ENCODE results near the gene CCDC102A. TPM values are rescaled to one million over a fixed set of nuclear protein-coding genes. Genes with fewer than 3 reads are reported as not detected.
A peak's percentile ranks its signal among the peaks of the same experiment; 100 is the strongest.

The CCDC102A gene
- polyA plus RNA-seq, 12 donors: 9.2 to 20.8 (median 11.4) TPM; not detected in 1

DNA sequence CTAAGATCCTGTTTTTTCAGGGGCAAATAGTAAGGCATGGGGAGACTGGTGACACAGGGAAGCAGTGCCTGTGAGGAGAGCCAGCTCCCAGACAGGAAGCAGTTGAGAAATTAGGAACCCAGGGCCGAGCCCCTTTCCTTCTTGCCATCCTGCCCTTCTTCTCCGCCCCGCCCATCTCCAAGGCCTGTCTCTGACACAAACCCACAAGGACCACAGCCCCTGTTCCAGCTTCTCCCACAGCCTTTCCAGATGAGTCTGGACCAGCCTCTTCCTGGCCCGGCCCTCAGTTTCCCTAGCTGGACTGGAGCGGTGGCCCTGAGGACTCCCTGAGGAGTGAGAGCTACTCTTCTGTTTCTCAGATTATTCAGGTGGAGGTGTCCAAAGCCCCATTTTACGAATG, 9.9 kb downstream of the CCDC102A start:
- DNase-seq: no peak

DNA sequence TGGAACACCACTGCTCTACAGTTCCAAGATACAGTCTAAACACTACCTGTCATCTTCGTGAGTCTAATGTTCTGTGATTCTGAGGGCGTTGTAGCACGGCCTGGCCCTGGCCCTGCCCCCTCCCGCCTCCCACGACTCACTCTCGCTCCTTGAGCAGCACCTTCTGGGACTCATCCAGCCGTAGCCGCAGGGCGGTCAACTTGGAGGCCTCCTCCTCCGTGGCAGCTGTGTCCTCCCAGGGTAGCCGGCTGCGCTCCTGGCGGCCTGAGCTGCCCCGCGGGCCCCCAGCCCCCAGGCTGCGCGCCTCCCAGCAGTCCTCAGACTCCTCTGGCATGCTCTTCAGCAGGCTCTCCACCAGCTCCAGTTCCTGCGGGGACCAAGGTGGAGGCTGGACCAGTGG, 10.6 kb downstream of the CCDC102A start:
- no peak for DNase-seq

DNA sequence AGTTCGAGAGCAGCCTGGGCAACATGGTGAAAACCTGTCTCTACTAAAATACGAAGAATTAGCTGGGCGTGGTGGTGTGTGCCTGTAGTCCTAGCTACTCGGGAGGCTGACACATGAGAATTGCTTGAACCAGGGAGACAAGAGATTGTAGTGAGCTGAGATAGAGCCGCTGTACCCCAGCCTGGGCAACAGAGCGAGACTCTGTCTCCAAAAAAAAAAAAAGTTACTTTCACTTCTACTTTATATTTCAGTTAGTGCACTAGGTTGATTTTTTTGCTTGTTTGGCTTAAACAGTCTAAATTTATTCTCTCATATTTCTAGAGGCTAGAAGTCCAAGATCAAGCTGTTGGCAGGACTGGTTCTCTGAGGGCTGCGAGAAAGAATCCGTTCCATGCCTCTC, 13.4 kb downstream of the CCDC102A start:
- no peak for DNase-seq

DNA sequence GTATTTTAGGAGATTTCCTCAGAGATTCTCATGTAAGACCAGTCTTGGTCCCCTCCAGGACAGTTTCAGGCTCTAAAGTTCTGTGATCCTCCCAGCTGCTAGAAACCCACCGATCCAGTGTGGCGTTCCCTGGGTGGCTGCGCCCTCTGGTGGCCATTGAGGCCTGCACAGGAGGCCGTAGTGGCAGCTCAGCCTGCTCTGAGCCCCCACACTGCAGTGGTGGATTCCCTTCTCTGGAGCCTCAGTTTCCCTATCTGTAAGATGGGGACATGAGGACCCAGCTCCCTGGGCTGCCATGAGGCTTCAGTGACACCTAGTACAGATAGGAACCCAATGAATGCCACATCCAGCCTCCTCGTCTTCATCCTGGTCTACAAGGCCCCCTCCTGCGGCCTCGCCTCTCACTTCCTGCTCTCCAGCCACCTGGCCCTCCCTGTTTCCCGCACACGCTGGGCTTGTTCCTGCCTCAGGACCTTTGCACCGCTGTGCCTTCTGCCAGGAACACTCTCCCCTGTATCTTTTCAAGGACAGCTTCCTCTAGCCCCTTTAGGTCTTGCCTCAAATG, 16.5 kb downstream of the CCDC102A start:
- DNase-seq: peak; percentile 76

DNA sequence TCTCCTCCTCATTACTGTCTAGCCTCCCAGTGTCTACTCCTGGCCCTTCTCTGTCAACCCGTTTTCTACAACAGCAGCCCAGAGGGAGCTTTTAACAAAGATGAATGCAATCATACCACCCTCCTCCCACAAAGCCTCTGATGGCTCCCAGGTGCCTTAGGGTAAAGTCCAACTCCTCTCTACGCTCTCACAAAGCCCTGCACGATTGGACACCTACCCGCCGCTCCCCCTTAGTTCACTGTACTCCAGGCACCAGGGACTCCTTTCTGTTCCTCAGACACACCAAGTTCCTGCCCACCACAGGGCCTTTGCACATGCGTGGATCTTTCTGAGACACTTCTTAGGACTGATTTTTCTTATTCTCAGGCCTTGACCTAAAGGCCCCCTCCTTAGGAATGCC, 17.4 kb downstream of the CCDC102A start:
- DNase-seq: no peak

DNA sequence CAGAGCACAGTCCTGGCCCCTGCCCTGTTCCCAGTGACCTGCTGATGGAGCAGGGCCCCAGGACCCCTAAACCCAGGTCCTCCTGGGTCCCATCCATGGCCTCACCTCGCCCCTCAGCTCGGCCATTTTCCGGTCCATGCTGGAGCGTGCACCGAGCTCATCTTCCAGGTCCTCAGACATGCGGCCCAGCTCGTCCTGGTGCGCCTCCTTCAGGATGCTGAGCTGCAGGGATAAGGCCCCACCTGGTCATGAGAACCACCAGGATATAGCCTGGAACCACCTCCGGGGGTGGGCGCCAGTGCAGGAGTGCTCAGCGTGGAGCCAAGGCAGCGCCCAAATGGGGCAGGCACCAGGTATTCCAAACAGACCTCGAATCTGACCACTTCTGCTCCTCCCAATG, 17.9 kb downstream of the CCDC102A start:
- no peak for DNase-seq

DNA sequence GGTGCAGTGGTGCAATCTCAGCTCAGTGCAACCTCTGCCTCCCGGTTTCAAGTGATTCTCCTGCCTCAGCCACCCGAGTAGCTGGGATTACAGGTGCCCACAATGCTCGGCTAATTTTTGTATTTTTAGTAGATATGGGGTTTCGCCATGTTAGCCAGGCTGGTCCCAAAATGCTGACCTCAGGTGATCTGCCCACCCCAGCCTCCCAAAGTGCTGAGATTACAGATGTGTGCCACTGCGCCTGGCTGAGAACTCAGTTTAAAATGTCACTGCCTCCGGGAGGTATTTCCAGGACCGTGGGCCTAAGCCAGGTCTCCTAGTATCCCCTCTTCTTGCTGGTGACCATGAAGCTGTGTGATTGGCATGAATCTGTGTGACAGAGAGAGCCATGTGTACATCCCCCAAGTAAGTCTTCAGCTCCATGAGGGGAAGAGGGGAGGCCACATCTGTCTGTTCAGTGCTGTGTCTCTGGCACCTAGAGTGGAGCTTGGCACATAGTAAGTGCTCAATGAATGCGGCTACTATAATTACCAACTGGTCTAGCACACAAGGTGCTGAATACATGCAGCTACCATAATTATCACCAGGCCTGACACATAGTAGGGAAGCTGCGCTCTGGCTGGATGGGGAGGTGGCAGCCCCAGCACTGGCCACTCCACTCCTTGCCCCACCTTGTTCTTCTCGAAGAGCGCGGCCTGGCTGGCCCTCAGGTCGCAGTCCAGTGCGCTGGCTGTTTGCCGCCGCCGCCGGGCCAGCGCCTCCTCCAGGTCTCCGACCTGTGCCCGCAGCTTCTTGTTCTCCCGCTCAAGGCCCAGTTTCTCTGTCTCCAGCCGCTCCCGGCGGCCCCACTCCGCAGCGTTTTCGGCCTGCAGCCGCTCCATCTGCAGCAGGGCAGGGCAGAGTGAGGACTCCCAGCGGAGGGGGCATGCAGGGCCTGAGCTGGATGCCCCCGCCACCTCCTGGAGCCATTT, 18.7 kb downstream of the CCDC102A start:
- DNase-seq: no peak

DNA sequence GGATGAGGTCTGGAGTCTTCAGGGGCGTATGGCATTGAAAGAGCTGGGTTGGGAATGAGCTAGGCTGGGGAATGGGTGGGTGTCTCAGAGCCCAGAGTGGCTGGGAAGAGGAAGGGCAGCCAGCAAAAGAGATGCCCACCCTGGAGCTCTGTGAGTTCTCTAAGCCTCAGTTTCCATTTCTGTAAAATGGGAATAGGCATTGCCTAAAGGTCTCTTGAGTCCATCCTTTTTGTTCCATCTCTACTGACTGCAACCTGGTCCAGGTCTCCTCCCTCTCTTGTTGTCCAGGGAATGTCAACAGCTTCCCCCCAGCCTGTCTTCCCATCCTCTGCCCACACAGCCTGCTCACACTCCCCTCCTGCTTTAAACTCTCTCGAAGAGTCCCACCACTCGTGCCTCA, 19.6 kb downstream of the CCDC102A start:
- DNase-seq: no peak

DNA sequence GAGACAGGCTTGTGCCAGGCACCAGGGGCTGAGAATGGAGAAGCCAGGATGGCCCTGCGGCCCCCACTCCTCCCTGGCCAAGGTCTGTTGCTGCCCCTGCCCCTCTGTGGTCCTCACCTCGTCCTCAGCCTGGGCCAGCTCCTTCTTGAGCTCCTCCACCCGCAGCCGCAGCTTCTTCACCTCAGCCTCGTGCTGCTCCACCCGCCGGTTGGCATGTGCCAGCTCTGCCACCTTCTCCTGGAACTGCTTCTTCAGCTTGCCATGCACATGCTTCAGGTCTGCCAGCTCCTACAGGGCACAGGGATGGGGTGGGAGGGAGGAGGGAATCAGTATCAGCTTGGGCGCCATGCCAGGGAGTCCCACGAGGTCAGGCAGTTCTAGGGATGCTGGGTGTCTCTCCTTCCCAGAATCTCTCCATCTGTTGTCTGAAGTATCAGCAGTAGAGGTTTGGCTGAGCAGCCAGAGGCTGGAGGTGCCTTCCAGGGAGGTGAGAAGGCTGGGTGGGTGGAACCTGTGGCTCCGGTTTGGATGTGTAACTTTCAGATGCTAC, 20.1 kb downstream of the CCDC102A start:
- DNase-seq: no peak

DNA sequence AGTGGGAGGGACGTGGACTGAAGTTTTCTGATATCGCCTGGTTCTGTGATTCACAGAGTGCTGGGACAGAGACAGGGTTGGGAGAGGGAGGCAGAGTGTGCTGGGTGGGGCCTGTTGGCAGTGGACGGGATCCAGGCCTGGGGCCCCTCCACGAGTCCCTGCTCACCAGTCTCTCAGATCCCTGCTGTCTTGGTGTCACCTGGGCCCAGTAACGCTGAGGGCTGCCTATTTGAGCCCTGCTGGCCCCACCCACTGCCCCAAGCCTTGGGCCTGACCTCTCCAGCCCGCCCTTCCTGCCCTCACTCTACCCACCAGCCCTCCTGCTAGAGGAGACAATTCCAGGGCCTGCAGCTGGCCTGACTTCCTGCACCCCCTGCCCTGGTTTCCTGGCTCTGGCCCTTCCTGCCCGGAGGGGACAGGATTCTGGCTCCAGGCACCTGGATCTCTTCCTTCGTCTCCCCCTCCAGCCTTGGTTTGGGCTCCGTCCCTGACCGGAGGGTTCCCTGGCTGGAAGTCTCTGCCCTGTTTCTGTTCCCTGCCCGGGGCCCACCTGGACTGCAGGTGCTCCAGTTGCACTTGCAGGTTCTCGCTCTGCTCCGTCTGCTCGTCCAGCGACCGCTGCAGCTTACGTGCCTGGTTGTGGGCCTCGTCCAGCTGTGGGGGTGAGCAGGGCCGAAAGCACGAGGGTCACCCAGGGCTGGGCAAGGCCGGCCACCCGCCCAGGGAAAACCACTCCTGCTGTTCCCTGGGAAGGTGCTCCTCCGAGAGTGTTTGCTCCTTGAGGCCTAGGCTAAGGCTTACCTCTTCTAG, 21.4 kb downstream of the CCDC102A start:
- no peak for DNase-seq

DNA sequence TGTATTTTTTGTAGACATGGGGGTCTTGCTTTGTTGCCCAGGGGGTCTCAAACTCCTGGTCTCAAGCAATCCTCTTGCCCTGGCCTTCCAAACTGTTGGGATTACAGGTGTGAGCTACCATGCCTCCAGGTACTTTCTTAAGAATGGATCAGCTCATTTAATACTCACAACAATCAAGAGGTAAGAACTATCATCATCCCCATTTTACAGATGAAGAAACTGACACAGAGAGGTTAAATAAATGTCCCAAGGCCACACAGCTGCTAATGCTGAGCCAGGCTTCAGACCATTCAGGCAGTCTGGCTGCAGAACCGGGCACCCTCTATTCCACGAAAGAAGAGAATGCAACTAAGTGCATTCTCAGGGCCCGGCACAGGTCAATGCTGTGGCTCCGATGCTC, 22.0 kb downstream of the CCDC102A start:
- no peak for DNase-seq

DNA sequence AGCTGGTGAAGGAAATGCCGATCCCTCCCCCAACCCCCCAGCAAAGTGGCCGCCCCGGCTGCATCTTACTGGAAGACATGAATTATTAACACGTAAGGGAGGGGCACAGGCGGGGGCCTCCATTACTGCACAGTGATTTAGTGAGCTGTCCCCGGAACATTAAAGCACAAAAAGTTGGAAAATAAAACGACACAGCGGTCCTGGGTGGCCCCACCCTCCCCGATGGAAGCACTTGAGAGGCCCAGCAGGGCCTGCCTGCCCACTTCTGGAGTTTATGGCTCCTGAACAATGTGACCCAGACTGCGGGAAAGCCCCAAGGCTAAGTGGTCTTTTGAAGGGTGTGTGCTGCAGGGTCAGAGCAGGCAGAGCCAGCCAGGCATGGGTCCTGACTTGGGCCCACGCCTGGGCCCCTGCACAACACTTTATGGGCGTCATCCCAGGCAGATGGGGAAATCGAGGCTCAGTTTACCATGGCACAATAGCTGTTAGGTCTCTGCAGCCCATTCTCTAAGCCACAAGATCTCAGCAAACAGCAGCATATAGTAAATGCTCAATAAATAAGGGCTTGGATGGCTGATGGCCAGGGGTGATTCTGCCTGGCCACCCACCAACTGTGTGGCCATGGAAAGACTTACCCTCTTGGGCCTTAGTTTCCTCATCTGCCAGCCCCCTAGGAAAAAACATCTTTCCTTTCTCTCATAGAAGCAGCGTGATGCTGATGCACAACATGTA, 22.8 kb downstream of the CCDC102A start:
- DNase-seq: no peak

DNA sequence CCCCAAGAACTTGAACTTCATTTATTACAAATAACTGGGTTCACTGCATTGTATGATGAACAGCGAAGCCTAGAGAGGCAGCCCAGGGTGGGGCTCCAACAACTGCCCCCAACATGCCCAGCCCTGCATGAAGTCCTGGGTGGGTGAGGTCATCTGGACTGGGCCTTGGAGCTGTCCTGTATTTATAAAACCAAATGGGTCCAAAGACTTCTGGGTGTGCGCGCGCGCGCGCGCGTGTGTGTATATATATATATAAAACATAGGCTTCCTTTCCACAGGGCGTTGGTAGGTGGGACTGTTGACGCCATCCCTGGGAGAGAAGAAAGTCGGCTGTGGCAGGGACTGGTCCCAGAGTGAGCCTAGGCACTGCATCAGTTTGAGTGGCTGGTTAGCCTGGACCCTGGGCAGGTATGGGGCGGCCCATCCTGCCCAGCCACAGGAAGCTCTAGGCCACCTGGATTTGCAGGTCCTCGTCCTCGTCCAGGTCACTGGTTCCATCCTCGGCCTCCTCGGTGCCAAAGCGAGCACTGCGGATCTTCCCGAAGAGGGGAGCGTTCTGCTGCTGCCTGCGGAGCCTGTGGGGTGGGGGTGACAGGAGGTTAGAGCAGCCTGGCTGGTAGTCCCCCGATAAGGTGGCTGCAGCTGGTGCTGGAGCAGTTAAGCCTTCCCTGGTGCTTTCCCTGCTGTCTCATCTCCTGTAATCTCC, 23.9 kb downstream of the CCDC102A start:
- no peak for DNase-seq

DNA sequence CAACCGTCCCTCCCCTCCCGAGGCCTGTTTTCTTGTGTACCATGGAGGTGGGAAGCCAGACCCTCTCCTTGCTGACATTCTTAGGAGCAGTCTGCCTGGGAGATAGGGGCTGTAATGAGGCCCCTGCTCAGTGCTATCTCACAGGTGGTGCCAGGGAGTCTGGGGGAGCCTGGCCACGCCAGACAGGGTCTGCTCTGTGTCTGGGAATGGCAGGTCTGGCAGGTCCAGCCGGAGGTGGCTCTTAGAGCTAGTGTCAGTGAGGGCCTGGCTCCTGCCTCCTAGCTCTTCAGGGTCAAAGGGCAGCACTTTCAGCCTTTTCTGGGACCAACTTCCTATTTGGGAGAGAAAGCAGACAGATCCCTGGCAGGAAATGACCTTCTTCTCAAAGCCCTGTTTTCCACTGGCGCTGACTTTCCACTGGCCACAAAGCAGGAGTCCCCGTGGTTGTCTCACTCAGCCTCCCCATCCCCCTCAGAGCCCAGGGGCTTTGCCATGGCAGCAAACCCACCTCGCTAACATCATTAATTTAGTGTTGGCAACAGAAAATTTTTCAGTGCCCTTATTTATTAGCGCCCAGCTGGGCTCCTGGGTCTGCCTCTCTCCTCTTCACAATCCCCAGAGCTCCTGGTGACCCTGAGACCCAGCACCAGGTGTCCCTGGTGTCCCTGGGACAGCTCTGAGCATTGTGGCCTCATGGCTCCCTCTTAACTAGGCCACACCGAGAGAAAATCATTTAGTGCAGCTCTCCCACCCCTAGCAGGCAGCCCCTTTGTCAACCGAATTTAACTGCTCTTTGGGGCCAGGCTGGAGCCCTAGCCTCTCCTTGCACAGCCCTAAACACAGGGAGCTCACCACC, 26.1 kb downstream of the CCDC102A start:
- no peak for DNase-seq

DNA sequence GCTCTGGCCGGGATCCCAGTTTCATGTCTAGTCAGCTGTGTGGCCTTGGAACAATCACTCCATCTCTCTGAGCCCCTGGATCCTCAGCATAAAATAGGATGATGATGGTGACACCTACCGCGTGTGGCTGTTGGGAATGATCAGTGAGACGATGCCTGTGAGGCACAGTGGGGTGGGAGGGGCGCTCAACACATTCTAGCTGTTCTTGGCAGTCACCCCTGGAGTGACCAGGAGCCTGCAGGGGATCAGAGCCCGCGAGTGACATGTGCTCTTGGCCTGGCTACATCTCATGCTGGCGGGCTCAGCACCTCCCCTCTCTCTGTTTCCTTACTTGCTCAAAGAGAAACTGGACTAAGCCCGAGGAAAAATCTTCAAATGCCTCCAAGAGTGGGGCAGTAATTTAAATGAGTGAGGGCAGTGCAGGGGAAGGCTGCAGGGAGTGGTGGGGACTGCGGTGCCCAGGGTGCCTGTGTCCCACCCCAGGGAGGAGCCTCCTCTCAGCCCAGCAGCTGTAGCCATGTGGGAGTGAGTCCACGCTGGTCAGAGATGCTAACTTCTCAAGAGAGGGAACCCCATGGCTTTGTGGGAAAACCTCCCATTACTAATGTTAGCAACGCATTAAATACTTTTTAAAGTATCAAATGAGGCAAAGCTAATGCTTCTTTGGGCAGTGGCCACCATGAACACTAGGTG, 27.0 kb downstream of the CCDC102A start:
- no peak for DNase-seq

DNA sequence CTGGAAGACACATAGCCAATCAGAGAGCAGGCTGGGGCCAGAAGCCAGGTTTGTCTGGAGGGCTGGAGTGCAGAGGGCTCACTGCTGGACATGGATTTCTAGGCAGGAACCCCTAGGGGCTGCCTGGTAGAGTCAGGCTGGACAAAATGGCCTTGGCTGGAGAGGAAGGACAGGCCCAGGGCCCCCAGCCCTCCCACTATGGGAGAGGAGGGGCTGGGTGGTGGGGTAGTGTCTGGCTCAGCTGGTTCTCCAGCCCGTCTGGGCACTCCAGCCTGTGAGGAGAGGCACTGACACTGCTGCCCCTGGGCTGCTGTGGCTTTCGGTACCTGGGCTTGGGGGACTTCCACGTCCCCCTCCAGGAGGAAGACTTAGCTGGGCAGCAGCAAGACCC, 28.3 kb downstream of the CCDC102A start:
- no peak for DNase-seq

DNA sequence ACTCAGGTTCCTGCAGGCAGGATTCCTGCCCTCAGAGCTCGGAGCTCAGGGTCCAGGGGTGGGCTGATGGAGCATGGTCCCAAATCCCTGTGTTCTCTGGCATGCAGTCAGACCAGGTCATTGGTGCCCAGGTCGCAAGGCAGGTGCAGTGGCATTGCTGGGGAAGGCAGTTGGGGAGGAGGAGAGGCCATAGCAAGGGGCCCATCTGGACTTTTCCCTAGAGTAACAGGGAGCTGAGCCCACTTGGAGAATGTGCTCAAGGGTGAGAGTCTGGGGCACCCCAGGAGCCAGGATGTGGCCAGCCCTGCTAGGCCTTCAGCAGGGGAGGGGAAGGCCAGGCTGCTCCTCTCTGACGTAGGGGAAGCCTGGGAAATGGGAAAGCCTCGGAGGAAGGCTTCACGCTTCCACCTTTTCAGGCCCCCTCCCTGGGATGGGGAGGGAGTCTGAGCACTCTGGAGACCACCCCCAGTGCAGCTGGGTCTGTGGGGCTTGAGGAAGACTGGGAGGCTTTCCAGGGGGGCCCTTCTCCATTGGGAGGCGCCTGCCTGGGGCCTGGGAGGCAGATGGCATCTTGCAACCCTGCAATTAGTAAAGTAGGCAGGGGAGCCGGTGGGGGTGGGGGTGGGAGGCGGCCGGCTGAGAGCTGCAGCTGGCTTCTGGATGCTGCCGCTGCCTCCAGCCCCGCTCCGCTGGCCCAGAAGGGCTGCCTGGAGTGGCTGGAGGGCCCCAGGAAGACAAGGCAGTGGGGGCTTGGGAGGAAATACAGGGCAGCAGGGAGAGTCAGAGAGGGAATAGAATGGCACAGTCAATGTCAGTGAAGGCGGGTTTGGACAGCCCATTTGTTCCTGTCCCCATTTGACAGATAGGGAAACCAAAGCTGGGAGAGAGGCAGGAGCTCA, 29.0 kb downstream of the CCDC102A start:
- DNase-seq: no peak

DNA sequence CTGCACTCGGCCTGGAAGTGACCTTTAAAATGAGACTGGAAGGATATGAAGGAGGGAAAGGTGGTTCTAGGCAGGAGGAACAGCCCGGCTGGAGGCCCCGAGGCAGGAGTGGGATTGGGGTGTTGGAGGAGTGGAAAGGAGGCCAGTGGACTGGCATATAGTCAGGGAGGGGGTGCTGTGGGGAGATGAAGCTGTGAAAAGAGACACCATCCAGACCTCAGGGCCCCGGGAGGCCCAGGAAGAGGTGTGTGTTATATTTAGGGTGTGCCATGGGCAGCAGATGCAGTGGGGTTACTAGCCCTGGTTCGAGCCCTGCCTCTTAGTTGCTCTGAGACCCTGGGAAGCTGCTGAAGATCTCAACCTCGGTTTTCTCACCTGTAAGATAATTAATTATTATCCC, 31.2 kb downstream of the CCDC102A start:
- no peak for DNase-seq

All from muscle of arm (tissue), 12 donors.